ENCODE results near the gene LIPE. TPM values are rescaled to one million over a fixed set of nuclear protein-coding genes. Genes with fewer than 3 reads are reported as not detected.

Gene LIPE
- total RNA-seq, 2 donors from 2014 or later: 25.1 to 31.5 TPM

DNA sequence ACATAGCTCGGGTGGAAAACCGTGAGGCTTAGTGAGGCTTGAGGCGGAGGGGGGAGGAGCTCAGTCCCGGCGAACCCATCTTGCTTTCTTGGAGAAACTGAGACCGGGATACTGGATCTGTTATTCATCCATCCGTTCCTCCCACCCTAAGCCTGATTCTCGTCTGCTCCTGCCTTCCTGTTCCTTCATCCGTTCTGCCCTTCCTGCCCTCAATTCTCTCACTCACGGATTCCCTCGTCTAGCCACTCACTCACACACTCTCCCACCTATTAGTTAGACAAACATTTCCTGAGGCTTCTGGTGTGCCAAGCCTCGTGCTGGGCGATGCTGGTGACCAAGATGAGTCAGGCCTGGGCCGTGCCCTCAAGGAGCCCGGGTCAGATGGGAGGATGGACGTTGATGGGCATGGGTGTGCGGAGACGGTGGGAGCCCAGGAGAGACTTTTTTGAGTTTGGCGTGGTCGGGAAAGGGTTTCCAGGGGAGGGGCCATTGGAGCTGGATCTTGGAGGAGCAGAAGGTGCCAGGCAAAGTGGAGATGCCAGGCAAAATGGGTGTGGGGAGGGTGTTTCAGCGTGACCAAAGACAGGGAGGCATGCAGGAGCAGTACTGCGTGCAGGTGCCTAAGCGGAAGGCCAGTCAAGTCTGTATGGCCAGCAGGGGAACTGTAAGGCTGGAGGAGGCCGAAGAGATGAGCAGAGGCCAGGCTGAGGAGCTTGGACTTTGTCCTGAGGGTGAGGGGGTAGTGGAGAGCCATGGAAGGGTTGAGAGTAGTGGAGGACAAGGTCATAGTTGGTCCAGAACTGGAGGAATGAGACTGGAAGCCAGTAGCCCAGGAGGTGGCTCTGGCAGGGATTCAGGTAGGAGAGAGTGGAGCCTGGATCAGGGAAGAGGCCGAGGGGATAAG is 29.7 kb downstream of the LIPE start:
- no peaks in the 10 kb centered on the region for H3K9me3 Mint-ChIP-seq
- peak overlapping the region; percentile 91 for H3K4me3 Mint-ChIP-seq
- no peaks in the 10 kb centered on the region for H3K36me3 Mint-ChIP-seq
- no peak for ATAC-seq
- H3K4me1 Mint-ChIP-seq (ENCODE audit: low read depth in 2 of 2): peaks cover 36 to 37% of the 10 kb centered on the region in 2 donors
- no peak for DNase-seq (ENCODE audit: low spot score)
- H3K27me3 Mint-ChIP-seq: no peaks in the 10 kb centered on the region
- H3K27ac Mint-ChIP-seq: peak overlapping the region; percentile 95

DNA sequence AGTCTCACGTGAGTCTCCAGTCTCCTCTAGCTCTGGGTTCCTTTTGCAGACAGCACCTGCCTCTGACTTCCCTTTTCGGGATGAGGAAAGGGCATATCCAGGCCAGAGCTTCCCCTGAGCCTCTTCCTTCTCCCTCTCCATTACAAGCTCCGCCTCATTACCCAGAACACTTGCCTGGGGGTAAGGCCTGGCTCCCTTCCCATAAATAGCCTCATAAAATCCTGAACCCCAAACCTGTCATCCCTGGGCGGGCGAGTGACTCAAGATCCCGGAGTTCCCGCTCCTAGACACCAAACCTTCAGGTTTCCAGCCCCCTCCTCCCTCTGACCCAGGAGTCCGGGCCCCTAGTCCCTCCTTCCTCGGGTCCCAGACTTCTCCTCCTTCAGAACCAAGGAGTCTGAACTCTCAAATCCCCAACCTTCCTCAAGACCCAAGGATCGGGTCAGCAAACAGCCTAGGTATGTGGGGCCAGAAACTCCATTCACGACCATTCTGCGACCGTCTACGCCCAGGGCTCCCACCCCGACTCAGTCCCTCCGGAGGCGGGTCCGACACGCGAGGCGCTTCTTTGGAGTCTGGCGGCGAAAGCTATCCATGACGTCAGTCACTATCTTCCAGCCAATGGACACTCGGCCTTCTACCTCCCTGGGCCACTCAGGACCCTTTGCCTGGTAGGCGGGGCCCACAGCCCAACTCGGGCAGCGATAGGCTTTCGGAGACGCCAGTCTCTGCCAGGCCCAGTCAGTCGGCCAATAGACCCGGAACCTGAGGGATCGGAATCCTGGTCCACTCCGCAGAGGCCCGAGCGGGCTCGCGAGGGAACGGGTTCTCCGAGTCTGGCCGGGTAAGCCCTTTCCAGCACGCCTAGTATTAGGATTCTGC is 30.6 kb downstream of the LIPE start:
- peak overlapping the region; percentile 91 for H3K4me3 Mint-ChIP-seq
- DNase-seq (ENCODE audit: low spot score): peak; percentile 99
- peak overlapping the region; percentile 95 for H3K27ac Mint-ChIP-seq
- H3K36me3 Mint-ChIP-seq: no peaks in the 10 kb centered on the region
- H3K9me3 Mint-ChIP-seq: no peaks in the 10 kb centered on the region
- ATAC-seq: peak; percentile 98 to 99
- H3K4me1 Mint-ChIP-seq (ENCODE audit: low read depth in 2 of 2): peaks cover 28 to 36% of the 10 kb centered on the region in 2 donors
- H3K27me3 Mint-ChIP-seq: peaks cover 4 to 7% of the 10 kb centered on the region in 2 donors

DNA sequence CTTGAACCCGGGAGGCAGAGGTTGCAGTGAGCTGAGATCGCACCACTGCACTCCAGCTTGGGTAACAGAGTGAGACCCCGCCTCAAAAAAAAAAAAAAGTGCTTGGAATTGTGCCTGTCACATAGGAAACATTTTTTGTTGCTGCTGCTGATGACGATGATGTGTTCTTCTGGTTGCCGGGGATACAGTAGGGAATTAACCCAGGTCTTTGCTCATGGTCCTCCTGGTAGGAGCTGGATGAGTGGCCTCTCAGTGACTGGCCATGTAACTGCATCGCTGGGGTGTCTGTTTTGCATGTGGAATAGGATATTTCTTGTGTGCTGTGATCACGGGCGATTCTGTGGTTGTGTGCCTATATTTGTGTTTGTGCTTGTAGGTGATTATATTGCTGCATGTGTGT is 32.4 kb downstream of the LIPE start:
- Mint-ChIP-seq H3K27ac (no peak overlapping the region), H3K4me1 (ENCODE audit: low read depth in 2 of 2) (peaks cover 20 to 30% of the 10 kb centered on the region in 2 donors), H3K4me3 (no peak overlapping the region), H3K27me3 (peaks cover 15 to 19% of the 10 kb centered on the region in 2 donors), H3K36me3 (no peaks in the 10 kb centered on the region), H3K9me3 (no peaks in the 10 kb centered on the region)
- DNase-seq (ENCODE audit: low spot score) (no peak), ATAC-seq (no peak)

DNA sequence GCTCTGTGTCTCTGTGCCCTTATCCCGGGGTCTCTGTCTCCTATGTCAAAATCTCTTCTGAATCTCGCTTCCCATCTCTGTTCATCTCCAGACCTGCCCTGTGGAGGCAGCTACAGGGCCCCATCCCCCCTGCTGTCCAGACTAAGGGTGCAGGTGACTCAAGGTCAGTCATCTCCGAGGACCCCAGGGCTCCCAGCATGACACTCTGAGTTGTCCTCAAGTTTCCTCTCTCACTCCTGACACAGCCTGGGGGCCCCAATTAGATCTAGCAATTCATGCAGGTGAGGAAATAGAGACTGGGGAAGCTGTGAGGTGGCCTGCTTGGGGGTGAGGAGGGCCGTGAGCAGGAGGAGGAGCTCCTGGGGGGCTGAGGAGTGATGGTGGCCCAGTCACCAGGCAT is 35.0 kb downstream of the LIPE start:
- ATAC-seq (no peak), DNase-seq (ENCODE audit: low spot score) (no peak)
- no peak overlapping the region for H3K4me3 Mint-ChIP-seq
- no peaks in the 10 kb centered on the region for H3K36me3 Mint-ChIP-seq
- H3K27me3 Mint-ChIP-seq: peaks cover 22 to 23% of the 10 kb centered on the region in 2 donors
- H3K4me1 Mint-ChIP-seq (ENCODE audit: low read depth in 2 of 2): peaks cover 13 to 15% of the 10 kb centered on the region in 2 donors
- no peaks in the 10 kb centered on the region for H3K9me3 Mint-ChIP-seq
- no peak overlapping the region for H3K27ac Mint-ChIP-seq

DNA sequence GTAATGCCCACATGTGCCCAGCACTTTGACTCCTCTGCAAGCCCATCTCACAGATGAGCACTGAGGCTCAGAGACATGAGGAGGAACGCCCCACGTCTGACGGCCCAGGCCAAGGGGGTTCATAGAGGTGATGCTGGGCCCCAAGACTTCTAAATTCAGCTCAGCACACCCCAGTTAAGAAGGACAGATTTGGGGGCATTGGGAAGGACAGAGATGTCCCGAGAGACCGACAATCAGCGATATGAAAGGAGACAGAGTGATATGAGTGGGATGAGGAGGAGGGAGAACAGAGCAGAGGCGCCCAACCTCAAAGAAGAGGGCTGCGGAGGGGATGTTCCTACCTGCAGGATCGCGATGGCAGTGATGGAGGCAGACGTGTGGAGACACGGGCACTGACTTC is 37.3 kb downstream of the LIPE start, which contains the start of gene CNFN:
TSS of gene CNFN (minus strand) at position 399 of the 400 bp plus-strand sequence. CDS start 1,260 bp downstream, outside the sequence.
- peaks cover 7 to 11% of the 10 kb centered on the region in 2 donors for H3K4me1 Mint-ChIP-seq (ENCODE audit: low read depth in 2 of 2)
- no peak within 1 kb of the TSS for H3K27ac Mint-ChIP-seq
- peaks cover 23 to 31% of the 10 kb centered on the region in 2 donors for H3K27me3 Mint-ChIP-seq
- H3K4me3 Mint-ChIP-seq: no peak within 1 kb of the TSS
- ATAC-seq (no peak), DNase-seq (ENCODE audit: low spot score) (no peak)
- no peaks in the 10 kb centered on the region for H3K36me3 Mint-ChIP-seq
- no peaks in the 10 kb centered on the region for H3K9me3 Mint-ChIP-seq

DNA sequence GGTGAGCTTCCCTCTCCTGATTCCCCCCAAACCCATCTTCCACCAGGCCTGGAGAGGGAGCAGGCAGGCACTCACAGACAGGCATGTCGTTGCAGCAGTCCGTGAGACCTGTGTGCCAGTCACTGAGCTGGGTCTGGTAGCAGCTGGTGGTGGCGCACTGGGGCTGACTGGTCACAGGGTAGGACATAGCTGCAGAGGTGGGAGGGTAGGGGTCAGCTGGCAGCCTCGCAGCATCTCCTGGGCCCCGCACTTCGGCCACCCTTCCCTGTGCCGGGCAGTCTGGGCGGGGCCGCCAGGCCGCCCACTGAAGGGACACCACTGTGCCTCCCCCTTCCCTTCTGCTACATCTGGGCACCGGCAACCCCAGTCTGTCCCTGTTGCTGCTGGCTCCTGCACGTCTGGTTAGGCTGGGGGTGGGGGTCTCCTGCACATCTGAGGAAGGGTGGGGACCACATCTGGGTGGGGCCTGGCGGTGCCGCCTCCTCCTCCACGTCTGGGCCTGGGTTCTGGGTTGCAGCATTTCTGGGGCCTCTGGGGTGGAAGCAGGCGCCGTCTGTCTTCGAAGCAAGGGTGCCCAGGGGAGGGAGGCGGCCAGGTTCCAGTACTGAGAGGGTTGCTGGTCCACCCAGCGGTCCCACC is 38.2 kb downstream of the LIPE start:
- no peak for DNase-seq (ENCODE audit: low spot score)
- Mint-ChIP-seq H3K27me3 (peaks cover 23 to 31% of the 10 kb centered on the region in 2 donors), H3K4me3 (no peak overlapping the region), H3K27ac (no peak overlapping the region), H3K9me3 (no peaks in the 10 kb centered on the region), H3K4me1 (ENCODE audit: low read depth in 2 of 2) (peaks cover 7 to 11% of the 10 kb centered on the region in 2 donors), H3K36me3 (no peaks in the 10 kb centered on the region)
- ATAC-seq: no peak

DNA sequence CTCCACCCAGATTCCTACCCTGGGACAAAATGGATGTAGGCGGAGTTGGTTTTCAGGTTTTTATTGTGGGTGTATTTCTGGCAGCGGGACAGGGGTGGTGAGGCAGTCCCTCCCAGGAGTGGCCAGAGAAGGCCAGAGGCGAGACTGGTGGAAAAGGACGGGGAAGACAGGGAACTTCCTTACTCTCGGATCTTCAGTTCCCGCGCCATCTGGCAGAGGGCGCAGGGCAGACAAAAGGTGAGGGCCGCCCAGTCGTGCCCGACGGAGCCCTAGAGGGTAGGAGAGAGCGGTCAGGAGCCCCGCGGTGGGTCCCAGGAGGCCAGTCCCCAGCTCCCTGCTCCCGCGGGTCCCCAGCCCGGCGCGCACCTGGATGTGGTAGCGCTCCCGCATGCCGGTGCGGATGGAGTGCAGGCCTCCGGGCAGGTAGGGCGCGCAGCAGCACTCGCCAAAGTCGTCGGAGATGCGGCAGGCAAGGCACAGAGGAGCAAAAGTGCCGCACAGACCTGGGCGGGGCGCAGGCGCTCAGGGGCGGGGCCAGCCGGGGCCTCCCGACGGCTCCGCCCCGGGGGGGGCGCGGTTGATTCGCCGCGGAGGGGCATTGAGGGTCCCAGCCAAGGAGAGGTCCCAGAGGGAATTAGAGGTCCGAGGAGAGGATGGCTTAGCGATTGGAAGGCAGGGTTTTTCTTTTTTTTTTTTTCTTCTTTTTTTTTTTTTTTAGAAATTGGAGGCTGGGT is 40.0 kb downstream of the LIPE start:
- peaks cover 7 to 11% of the 10 kb centered on the region in 2 donors for H3K4me1 Mint-ChIP-seq (ENCODE audit: low read depth in 2 of 2)
- DNase-seq (ENCODE audit: low spot score): peak; percentile 70

DNA sequence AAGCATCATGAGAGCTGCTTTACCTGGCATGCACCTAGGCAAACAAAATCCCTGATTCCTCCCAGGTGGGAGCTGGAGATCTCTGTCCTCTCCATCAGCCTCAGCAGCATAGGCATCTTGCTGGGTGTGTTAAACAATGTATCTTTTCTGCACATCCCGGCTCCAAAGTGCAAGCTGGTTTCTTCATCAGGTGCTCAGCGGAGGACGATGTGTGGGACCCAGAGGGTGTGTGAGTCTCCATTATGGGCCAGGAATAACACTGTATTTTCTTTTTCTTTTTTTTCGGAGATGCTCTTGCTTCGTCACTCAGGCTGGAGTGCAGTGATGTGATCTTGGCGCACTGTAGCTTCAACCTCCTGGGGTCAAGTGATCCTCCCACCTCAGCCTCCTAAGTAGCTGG is 47.0 kb downstream of the LIPE start:
- Mint-ChIP-seq H3K27me3 (peaks cover 8 to 11% of the 10 kb centered on the region in 2 donors), H3K4me1 (ENCODE audit: low read depth in 2 of 2) (no peaks in the 10 kb centered on the region), H3K27ac (no peak overlapping the region), H3K9me3 (no peaks in the 10 kb centered on the region), H3K4me3 (no peak overlapping the region), H3K36me3 (no peaks in the 10 kb centered on the region)
- DNase-seq (ENCODE audit: low spot score) (no peak), ATAC-seq (no peak)

More for the DNA sequence above, 40.0 kb downstream of the LIPE start:
- peak; percentile 80 to 89 for ATAC-seq
- Mint-ChIP-seq H3K9me3 (no peaks in the 10 kb centered on the region), H3K27ac (no peak overlapping the region), H3K36me3 (no peaks in the 10 kb centered on the region), H3K4me3 (peak overlapping the region; percentile 77), H3K27me3 (peaks cover 32 to 37% of the 10 kb centered on the region in 2 donors)

DNA sequence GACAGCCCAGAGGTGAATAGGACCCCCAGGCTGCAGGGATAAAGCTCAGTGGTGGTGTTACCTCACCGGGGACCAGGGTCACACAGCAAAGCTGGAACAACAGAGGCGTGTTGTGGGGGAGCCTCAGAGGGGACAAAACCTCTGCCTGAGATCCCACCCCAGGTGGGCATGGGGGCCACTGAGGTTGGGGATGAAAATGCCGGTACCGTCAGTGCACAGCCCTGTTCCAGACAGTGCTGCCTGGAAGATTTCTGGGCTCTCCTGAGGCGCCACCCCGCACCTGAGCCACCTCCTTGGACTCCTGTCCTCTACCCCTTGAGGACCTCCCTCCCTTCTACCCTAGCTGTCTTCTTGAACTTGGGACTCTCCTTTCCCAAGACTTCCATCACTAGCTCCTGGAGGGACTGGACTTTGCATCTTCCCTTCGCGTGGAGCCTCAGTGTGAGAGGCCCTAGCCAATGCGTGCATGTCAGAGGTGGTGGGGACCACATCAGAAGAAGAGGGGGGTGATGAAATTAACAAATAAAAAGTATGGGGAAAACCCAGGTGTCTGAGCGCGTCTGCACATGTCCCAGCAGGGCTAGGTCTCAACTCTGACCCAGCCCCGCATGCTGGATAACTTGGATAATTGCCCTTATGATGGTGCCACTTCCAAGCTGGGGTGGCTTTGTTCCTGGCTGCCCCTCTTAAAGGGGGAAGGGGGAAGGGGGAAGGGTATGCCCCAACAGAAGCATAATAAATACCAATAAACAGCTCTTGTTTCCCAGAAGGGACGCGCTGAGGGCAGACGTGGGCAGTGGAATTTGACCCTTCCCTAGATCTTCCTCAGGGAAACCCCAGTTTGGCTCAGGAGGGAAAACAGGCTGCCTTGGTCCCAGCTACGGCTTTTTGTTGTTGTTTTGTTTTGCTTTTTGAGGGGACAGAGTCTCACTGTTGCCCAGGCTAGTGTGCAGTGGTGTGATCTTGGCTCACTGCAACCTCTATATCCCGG is 48.7 kb downstream of the LIPE start:
- Mint-ChIP-seq H3K27ac (no peak overlapping the region), H3K9me3 (no peaks in the 10 kb centered on the region), H3K4me3 (no peak overlapping the region), H3K36me3 (no peaks in the 10 kb centered on the region), H3K27me3 (peaks cover 8 to 11% of the 10 kb centered on the region in 2 donors), H3K4me1 (ENCODE audit: low read depth in 2 of 2) (no peaks in the 10 kb centered on the region)
- ATAC-seq (peak in 1 of 2 donors; percentile 24), DNase-seq (ENCODE audit: low spot score) (no peak)

DNA sequence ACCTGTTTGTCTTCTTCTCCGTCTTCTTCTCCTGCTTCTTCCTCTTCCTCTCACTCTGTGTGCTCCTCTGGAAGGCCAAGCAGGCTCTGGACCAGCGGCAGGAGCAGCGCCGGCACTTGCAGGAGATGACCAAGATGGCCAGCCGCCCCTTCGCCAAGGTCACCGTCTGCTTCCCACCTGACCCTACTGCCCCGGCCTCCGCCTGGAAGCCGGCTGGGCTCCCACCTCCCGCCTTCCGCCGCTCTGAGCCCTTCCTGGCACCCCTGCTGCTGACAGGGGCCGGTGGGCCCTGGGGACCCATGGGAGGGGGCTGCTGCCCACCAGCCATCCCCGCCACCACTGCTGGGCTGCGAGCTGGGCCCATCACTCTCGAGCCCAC is 51.0 kb downstream of the LIPE start:
- H3K9me3 Mint-ChIP-seq: no peaks in the 10 kb centered on the region
- ATAC-seq: no peak

DNA sequence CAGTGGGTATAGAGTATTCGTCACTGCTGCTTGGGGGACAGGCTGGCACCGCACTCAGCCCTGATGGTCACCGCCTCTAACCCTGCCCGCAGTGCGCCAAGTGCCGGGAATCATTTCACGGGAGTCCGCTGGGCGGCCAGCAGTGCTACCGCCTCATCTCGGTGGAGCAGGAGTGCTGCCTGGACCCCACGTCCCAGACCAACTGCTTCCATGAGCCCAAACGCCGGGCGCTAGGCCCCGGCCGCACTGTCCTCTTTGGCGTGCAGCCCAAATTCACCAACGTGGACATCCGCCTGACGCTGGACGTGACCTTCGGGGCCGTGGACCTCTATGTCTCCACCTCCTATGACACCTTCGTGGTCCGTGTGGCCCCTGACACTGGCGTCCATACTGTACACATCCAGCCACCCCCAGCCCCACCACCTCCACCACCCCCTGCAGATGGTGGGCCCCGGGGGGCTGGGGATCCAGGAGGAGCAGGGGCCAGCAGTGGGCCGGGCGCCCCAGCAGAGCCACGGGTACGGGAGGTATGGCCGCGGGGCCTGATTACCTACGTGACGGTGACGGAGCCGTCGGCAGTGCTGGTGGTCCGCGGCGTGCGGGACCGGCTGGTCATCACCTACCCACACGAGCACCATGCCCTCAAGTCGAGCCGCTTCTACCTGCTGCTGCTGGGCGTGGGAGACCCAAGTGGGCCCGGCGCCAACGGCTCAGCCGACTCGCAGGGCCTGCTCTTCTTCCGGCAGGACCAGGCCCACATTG is 51.6 kb downstream of the LIPE start:
- no peak overlapping the region for H3K27ac Mint-ChIP-seq
- H3K4me3 Mint-ChIP-seq: no peak overlapping the region
- H3K9me3 Mint-ChIP-seq: no peaks in the 10 kb centered on the region
- no peak for DNase-seq (ENCODE audit: low spot score)
- H3K4me1 Mint-ChIP-seq (ENCODE audit: low read depth in 2 of 2): no peaks in the 10 kb centered on the region
- ATAC-seq: no peak
- H3K27me3 Mint-ChIP-seq: no peaks in the 10 kb centered on the region
- no peaks in the 10 kb centered on the region for H3K36me3 Mint-ChIP-seq

More for the DNA sequence above, 51.0 kb downstream of the LIPE start:
- Mint-ChIP-seq H3K27ac (no peak overlapping the region), H3K4me3 (no peak overlapping the region), H3K4me1 (ENCODE audit: low read depth in 2 of 2) (no peaks in the 10 kb centered on the region), H3K36me3 (no peaks in the 10 kb centered on the region), H3K27me3 (no peaks in the 10 kb centered on the region)
- DNase-seq (ENCODE audit: low spot score): no peak
